HG02885 (cell line): ENCODE measurements around the gene SREBF1.
"Not testable (repeated sequence)": the region's sequence is repeated elsewhere in the genome, so short reads cannot be mapped to it uniquely, and the experiment has no call there.

ENCODE experiments used
- ATAC-seq: cut with Tn5 transposase; IDR thresholded peaks from one replicate; pipeline ENCODE4 v1.9.1; 2021; ENCODE audit warnings: mild to moderate bottlenecking; ENCODE audit not compliant: unreplicated experiment, poor library complexity

Gene SREBF1

GRCh38 chr17:17814162-17815061 lies 22.4 kb downstream of the SREBF1 start:
- no peak for ATAC-seq

GRCh38 chr17:17813725-17814095 lies 23.1 kb downstream of the SREBF1 start:
- no peak for ATAC-seq

- no peak for ATAC-seq
Measured at GRCh38 chr17:17813055-17813724, 23.6 kb downstream of the SREBF1 start.

GRCh38 chr17:17812211-17813054 lies 24.4 kb downstream of the SREBF1 start:
- ATAC-seq: peak; percentile 42

GRCh38 chr17:17811381-17812210 lies 25.2 kb downstream of the SREBF1 start:
- no peak for ATAC-seq

GRCh38 chr17:17810895-17811248 lies 25.9 kb downstream of the SREBF1 start:
- no peak for ATAC-seq

- ATAC-seq: no peak
Measured at GRCh38 chr17:17810084-17810894, 26.5 kb downstream of the SREBF1 start.

GRCh38 chr17:17809531-17810083 lies 27.2 kb downstream of the SREBF1 start:
- ATAC-seq: no peak

GRCh38 chr17:17808706-17809432 lies 27.9 kb downstream of the SREBF1 start:
- peak; percentile 80 for ATAC-seq

GRCh38 chr17:17808200-17808599 lies 28.6 kb downstream of the SREBF1 start:
- not testable (repeated sequence) for ATAC-seq

- ATAC-seq: no peak
Measured at GRCh38 chr17:17807440-17807839, 29.3 kb downstream of the SREBF1 start.

- no peak for ATAC-seq
Measured at GRCh38 chr17:17806611-17807274, 30.0 kb downstream of the SREBF1 start.

- ATAC-seq: no peak
Measured at GRCh38 chr17:17806035-17806434, 30.8 kb downstream of the SREBF1 start.

- no peak for ATAC-seq
Measured at GRCh38 chr17:17805575-17805974, 31.2 kb downstream of the SREBF1 start.

- no peak for ATAC-seq
Measured at GRCh38 chr17:17804007-17804406, 32.8 kb downstream of the SREBF1 start.

GRCh38 chr17:17801800-17802481 lies 34.8 kb downstream of the SREBF1 start:
- no peak for ATAC-seq

GRCh38 chr17:17800504-17801021 lies 36.2 kb downstream of the SREBF1 start:
- no peak for ATAC-seq
